Aorta (tissue), 5 donors: Measurements from ENCODE around the gene TDRD1. TPM values are rescaled to one million over a fixed set of nuclear protein-coding genes. Genes with fewer than 3 reads are reported as not detected.

Source experiments
- ATAC-seq: fragments of 200-7000 bp; cut with Tn5 transposase; one replicate; pipeline ENCODE4 v1.9.1; 2022; ENCODE audit warnings: moderate library complexity; ENCODE audit not compliant: low FRiP score
- DNase-seq, 2 donors: peaks; one replicate each; pipeline ENCODE4 v3.0.0-alpha.2; 2020
- H3K27ac ChIP-seq, 2 donors: one replicate each; pipeline ENCODE4 v1.5.1; 2013; ENCODE audit warnings: low read length in 2 of 2, mild to moderate bottlenecking in 2 of 2, moderate library complexity in 2 of 2, control low read depth in 1 of 2, inconsistent platforms in 1 of 2, low read depth in 1 of 2
- H3K27me3 ChIP-seq, 2 donors: one replicate each; pipeline ENCODE4 v1.6.1; 2013; ENCODE audit warnings: control low read depth in 1 of 2, low read length in 1 of 2, mild to moderate bottlenecking in 1 of 2, moderate library complexity in 1 of 2; ENCODE audit not compliant: insufficient read depth in 2 of 2, control insufficient read depth in 1 of 2
- H3K36me3 ChIP-seq, 2 donors: one replicate each; pipeline ENCODE4 v1.6.1; 2013; ENCODE audit warnings: control low read depth in 1 of 2, low read length in 1 of 2, mild to moderate bottlenecking in 1 of 2; ENCODE audit not compliant: insufficient read depth in 2 of 2, control insufficient read depth in 1 of 2
- H3K4me1 ChIP-seq, 2 donors: one replicate each; pipeline ENCODE4 v1.6.1; 2013; ENCODE audit warnings: low read length in 2 of 2, control low read depth in 1 of 2, mild to moderate bottlenecking in 1 of 2, moderate library complexity in 1 of 2; ENCODE audit not compliant: insufficient read depth in 2 of 2, control insufficient read depth in 1 of 2
- H3K4me3 ChIP-seq, 2 donors: one replicate each; pipeline ENCODE4 v1.5.1; 2013; ENCODE audit warnings: low read length in 2 of 2, control low read depth in 1 of 2, mild to moderate bottlenecking in 1 of 2
- H3K9me3 ChIP-seq: one replicate; pipeline ENCODE4 v1.6.1; 2013; ENCODE audit warnings: mild to moderate bottlenecking, low read length; ENCODE audit not compliant: control insufficient read depth
- WGBS, 2 donors: extraction: QIAGEN DNeasy Blood & Tissue Kit; methylation state at CpG; one replicate each; pipeline ENCODE4 v1.1.7; 2013; 5-methylcytosine and 5-hydroxymethylcytosine counted together
- intact Hi-C, 2 donors: fragments of 100-400 bp; cut with DNase I; formaldehyde crosslinking; loops; one replicate each; pipeline versions ENCODE4 v1.14.2 to v1.15.0; 2022
- polyA plus RNA-seq, 2 donors: library from polyadenylated mRNA; stranded (reverse); fragments of 200-250 nt; gene quantifications; one replicate each; pipeline ENCODE4 v1.2.3, GENCODE V29; 2013
- total RNA-seq, 2 donors: library from RNA; stranded (reverse); fragmentation: NEBNext Ultra II Directional; extraction: Animal tissue kit (Norgen Biotek cat#: 25700); gene quantifications; one replicate each; pipeline ENCODE4 v1.2.1, GENCODE V29; 2021
- donor health status: healthy with polysubstance abuse.
- donor health status: Bipolar disorder and iron deficiency.
- donor health status: DM: no; HTN: no; CAD: no.
- donor health status: DM: no; HTN: no; CAD: no.
- donor health status: DM: yes; HTN: yes; CAD: no.

TDRD1 gene
- total and polyA plus RNA-seq, 4 donors, result 0.19 to 0.78 (median 0.36) TPM; not detected in 1

DNA sequence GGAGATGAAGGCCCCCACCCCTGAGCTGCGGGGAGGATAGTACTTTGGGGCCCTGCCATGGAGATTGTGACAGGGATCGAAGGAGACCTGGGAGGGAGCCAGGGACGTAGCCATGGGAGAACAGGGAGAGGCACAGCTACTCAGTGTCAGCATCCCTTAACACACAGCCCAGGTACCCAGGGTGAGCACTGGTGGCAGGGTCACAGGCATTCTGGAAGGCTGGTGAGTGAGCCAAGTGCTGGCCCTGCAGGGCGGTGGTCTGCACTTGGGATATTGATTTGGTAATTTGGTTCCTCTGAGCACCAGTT is 99.7 kb downstream of the TDRD1 start:
- WGBS, 2 donors, result 83 to 92% methylated on average over 4 of the region's 4 CpGs
- no peaks in the 10 kb centered on the region for H3K36me3 ChIP-seq
- no peak for DNase-seq
- no peak overlapping the region for H3K4me3 ChIP-seq
- no peaks in the 10 kb centered on the region for H3K4me1 ChIP-seq
- ATAC-seq, result peak; percentile 6
- no peak overlapping the region for H3K27ac ChIP-seq
- intact Hi-C loops, result no loop called here
- H3K27me3 ChIP-seq, result no peaks in the 10 kb centered on the region
- H3K9me3 ChIP-seq, result no peaks in the 10 kb centered on the region

DNA sequence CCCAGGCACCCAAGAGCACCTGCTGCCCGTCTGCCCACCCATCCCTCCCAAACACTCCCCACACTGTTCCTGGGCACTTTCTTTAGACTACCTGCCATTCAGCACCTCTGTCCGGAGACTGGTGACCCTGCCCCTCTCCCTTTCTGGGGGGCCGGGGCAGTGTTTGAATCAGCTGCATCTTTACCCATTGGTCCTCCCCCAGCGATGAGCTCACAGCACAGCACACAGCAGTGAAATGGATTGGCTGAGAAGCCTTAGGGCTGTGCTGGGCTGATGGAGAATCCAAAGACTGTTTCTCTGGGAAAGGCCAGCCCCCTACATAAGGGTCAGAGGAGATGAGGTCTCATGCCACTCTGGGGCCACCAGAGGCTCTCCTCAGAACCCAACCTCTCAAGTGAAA is 100.1 kb downstream of the TDRD1 start:
- Histone ChIP-seq H3K36me3 (no peaks in the 10 kb centered on the region), H3K4me1 (no peaks in the 10 kb centered on the region), H3K27ac (no peak overlapping the region), H3K27me3 (no peaks in the 10 kb centered on the region), H3K9me3 (no peaks in the 10 kb centered on the region), H3K4me3 (no peak overlapping the region)
- 76 to 90% methylated on average over 4 of the region's 4 CpGs for WGBS, 2 donors
- ATAC-seq, result no peak
- DNase-seq, result no peak
- intact Hi-C loops, result no loop called here

DNA sequence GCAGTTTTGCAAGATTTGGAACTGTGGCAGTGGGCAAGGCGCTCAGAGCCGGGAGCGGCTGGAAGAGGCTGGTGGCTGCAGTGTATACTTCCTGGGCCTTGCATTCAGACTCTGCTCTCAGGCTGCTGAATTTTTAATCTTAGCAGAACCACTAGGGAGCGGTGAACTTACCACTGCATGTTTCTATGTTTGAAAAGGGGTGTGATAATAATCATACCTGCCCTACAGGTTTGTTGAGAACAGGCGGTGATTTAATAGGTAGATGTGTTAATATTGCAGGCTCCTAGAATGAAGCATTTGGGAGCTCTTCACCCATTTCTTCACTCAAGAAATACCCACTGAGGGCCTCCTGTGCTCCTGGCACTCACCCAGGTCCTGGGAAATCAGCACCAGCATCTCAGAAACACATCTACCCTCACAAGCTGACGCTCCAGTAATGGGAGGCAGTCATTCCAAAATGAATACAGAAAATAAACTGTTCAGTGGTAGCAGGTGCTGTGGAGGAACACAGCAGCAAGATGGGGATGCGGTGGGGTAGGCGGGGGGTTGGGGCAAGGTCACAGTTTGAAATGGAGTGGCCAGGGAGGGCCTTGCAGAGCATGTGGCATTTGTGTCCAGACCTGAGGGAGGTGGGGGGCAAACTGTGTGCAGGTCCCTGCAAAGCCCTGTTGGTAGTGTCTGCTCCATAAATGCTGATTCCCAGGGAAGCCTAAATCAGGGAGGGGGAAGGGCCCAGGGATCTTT is 100.9 kb downstream of the TDRD1 start:
- DNase-seq (no peak), ATAC-seq (no peak)
- no peak overlapping the region for H3K4me3 ChIP-seq
- no peaks in the 10 kb centered on the region for H3K36me3 ChIP-seq
- no peaks in the 10 kb centered on the region for H3K9me3 ChIP-seq
- intact Hi-C loops, result no loop called here
- no peak overlapping the region for H3K27ac ChIP-seq
- no peaks in the 10 kb centered on the region for H3K4me1 ChIP-seq
- 88 to 90% methylated on average over 8 of the region's 8 CpGs for WGBS, 2 donors
- no peaks in the 10 kb centered on the region for H3K27me3 ChIP-seq

DNA sequence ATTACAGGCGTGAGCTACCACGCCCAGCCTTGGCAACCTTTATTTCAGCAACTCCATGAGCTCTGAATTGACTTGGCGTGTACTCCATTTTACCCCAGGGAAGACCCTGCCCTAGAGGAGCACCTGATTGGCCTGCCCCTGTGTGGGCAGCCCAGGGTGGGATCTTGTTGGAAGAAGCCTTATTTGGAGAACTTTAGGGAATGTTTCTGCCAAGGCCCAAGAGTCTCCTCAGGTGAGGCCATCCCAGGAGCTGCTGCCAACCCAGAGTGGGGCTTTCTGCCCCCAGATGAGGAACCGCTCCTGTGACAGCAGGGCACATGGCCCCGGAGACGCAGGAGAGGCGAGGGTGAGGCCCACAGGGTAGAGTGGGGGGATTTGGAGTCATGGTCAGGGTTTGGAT is 101.9 kb downstream of the TDRD1 start:
- Histone ChIP-seq H3K36me3 (no peaks in the 10 kb centered on the region), H3K27me3 (no peaks in the 10 kb centered on the region), H3K4me1 (no peaks in the 10 kb centered on the region), H3K4me3 (no peak overlapping the region), H3K27ac (no peak overlapping the region), H3K9me3 (no peaks in the 10 kb centered on the region)
- WGBS, 2 donors, result 69 to 76% methylated on average over 7 of the region's 7 CpGs
- intact Hi-C loops, result no loop called here
- ATAC-seq (no peak), DNase-seq (no peak)

DNA sequence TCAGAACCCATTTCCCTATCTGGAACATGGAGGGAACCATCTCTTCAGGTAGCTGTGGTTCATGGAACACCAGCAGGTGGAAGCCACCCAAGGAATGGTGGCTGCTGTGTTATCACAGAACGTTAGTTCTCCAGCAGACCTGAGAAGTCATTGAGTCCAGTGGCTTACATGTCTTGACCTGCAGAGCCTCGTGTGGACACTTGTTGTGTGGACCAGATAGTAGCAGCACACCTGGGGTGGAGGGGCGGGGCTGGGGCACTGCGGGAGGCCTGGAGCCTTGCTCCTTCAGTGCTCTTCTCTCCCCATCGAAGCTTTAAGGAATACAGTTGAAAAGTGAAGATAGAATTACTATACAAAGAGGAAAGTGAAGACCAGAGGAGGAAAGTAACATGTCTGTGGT is 102.3 kb downstream of the TDRD1 start:
- Histone ChIP-seq H3K36me3 (no peaks in the 10 kb centered on the region), H3K4me1 (no peaks in the 10 kb centered on the region), H3K27ac (no peak overlapping the region), H3K9me3 (no peaks in the 10 kb centered on the region), H3K4me3 (no peak overlapping the region), H3K27me3 (no peaks in the 10 kb centered on the region)
- 83 to 84% methylated on average over 5 of the region's 5 CpGs for WGBS, 2 donors
- DNase-seq, result no peak
- no peak for ATAC-seq
- intact Hi-C loops, result no loop called here

Other genes starting within 250 kb of the TDRD1 start
- under 1 TPM; 0.12 to 0.19 TPM for gene ADRB1, start 135.5 kb upstream of the TDRD1 start, total RNA-seq
- gene ADRB1, start 135.5 kb upstream of the TDRD1 start, polyA plus RNA-seq, result not detected
- gene CCDC186, start 5.2 kb upstream of the TDRD1 start, total RNA-seq, result 10 to 100 TPM; 22.6 to 28.0 TPM
- 1 to 10 TPM; 6.5 to 7.1 TPM for gene CCDC186, start 5.2 kb upstream of the TDRD1 start, polyA plus RNA-seq
- under 1 TPM in 1 of 2 donors, not detected in 1; 0.45 TPM for gene VWA2, start 59.9 kb downstream of the TDRD1 start, total RNA-seq
- under 1 TPM in 1 of 2 donors, not detected in 1; 0.13 TPM for gene VWA2, start 59.9 kb downstream of the TDRD1 start, polyA plus RNA-seq
- 10 to 100 TPM; 16.3 to 19.3 TPM for gene AFAP1L2, start 225.1 kb downstream of the TDRD1 start, total RNA-seq
- 1 to 10 TPM; 3.1 to 4.0 TPM for gene AFAP1L2, start 225.1 kb downstream of the TDRD1 start, polyA plus RNA-seq